ENCODE data around the gene HERC2.
"Not testable (repeated sequence)": the region's sequence is repeated elsewhere in the genome, so short reads cannot be mapped to it uniquely, and the experiment has no call there.

GRCh38 chr15:28357984-28358383, 36.0 kb upstream of the HERC2 start, which contains the start of gene GOLGA6L24:
- TF ChIP-seq POLR2A, CTCF (IDR thresholded peaks at IDR 0.05): not testable (repeated sequence)
